ENCODE results near the gene LIG1. TPM values are rescaled to one million over a fixed set of nuclear protein-coding genes. Genes with fewer than 3 reads are reported as not detected.

The LIG1 gene
- total and polyA plus RNA-seq, 2 of the 13 experiments (the other 11 are each of a cell fraction or from before 2014, with no cell fraction given): 20.1 to 64.4 TPM

DNA sequence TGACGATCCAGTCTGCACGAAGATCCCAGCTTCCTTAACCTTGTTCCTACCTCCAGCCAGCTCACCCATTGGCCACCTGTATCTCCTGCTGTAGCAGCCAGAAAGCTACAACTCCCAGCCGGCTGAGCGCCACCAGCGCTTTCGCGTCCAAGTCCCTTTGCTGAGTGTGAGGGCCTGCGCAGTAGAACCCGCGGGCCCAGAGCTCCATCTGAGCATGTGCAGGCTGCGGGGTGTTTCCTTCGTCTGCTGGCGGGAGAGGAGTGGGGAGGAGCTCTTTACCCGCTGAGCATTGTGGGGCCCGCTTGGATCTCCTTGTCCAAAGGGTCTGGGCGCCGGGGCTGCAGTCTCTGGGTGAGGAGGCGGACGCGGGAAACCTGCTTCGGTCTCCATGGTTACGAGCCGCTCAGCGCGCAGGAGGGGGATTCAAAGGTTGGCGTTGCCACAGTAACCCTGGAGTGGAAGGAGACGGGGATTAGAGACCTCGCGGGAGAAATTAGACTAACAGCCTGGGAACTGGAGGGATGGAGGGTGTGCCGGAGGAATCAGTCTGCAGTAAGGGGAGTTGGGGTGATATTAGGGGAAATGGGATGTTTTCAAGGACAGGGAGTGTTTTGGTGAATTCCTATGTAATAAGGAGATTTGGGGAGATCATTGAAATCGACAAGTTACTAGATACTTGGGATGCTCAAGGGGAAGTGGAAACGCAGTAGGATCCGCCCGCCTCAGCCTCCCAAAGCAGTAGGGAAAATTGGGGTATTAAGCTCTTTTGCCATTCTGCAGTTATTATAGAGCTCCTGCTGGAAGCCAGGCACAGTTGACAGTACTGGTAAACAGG lies 33.9 kb upstream of the LIG1 start (continued):
- TF ChIP-seq, protein P1, sequence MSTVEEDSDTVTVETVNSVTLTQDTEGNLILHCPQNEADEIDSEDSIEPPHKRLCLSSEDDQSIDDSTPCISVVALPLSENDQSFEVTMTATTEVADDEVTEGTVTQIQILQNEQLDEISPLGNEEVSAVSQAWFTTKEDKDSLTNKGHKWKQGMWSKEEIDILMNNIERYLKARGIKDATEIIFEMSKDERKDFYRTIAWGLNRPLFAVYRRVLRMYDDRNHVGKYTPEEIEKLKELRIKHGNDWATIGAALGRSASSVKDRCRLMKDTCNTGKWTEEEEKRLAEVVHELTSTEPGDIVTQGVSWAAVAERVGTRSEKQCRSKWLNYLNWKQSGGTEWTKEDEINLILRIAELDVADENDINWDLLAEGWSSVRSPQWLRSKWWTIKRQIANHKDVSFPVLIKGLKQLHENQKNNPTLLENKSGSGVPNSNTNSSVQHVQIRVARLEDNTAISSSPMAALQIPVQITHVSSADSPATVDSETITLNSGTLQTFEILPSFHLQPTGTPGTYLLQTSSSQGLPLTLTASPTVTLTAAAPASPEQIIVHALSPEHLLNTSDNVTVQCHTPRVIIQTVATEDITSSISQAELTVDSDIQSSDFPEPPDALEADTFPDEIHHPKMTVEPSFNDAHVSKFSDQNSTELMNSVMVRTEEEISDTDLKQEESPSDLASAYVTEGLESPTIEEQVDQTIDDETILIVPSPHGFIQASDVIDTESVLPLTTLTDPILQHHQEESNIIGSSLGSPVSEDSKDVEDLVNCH (CRISPR knock-in tag; IDR thresholded peaks at IDR 0.05): no peak
- TF ChIP-seq, protein P2, sequence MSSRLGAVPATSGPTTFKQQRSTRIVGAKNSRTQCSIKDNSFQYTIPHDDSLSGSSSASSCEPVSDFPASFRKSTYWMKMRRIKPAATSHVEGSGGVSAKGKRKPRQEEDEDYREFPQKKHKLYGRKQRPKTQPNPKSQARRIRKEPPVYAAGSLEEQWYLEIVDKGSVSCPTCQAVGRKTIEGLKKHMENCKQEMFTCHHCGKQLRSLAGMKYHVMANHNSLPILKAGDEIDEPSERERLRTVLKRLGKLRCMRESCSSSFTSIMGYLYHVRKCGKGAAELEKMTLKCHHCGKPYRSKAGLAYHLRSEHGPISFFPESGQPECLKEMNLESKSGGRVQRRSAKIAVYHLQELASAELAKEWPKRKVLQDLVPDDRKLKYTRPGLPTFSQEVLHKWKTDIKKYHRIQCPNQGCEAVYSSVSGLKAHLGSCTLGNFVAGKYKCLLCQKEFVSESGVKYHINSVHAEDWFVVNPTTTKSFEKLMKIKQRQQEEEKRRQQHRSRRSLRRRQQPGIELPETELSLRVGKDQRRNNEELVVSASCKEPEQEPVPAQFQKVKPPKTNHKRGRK (CRISPR knock-in tag; IDR thresholded peaks at IDR 0.05): no peak
- TF ChIP-seq GPN1 (CRISPR knock-in tag; IDR thresholded peaks at IDR 0.05; ENCODE audit: borderline replicate concordance) (no peak), ZBTB21 (CRISPR knock-in tag; IDR thresholded peaks at IDR 0.05) (no peak), GTF3A (CRISPR knock-in tag; conservative IDR thresholded peaks at IDR 0.05) (no peak), ZBTB8A (CRISPR knock-in tag; IDR thresholded peaks at IDR 0.05; ENCODE audit: borderline replicate concordance, low read depth) (no peak), ERF (CRISPR knock-in tag; IDR thresholded peaks at IDR 0.05) (peak; percentile 62), NR2F6 (IDR thresholded peaks at IDR 0.05) (no peak), NR2F6 (CRISPR knock-in tag; IDR thresholded peaks at IDR 0.05) (no peak), ZNF431 (CRISPR knock-in tag; IDR thresholded peaks at IDR 0.05; ENCODE audit: borderline replicate concordance, low read depth) (no peak), ZNF563 (CRISPR knock-in tag; IDR thresholded peaks at IDR 0.05) (no peak), ZNF703 (CRISPR knock-in tag; IDR thresholded peaks at IDR 0.05; ENCODE audit: borderline replicate concordance) (no peak), ZNF746 (CRISPR knock-in tag; IDR thresholded peaks at IDR 0.05) (no peak), MBD4 (IDR thresholded peaks at IDR 0.05; ENCODE audit: borderline replicate concordance, low read length) (no peak)
- TF ChIP-seq, protein P3, sequence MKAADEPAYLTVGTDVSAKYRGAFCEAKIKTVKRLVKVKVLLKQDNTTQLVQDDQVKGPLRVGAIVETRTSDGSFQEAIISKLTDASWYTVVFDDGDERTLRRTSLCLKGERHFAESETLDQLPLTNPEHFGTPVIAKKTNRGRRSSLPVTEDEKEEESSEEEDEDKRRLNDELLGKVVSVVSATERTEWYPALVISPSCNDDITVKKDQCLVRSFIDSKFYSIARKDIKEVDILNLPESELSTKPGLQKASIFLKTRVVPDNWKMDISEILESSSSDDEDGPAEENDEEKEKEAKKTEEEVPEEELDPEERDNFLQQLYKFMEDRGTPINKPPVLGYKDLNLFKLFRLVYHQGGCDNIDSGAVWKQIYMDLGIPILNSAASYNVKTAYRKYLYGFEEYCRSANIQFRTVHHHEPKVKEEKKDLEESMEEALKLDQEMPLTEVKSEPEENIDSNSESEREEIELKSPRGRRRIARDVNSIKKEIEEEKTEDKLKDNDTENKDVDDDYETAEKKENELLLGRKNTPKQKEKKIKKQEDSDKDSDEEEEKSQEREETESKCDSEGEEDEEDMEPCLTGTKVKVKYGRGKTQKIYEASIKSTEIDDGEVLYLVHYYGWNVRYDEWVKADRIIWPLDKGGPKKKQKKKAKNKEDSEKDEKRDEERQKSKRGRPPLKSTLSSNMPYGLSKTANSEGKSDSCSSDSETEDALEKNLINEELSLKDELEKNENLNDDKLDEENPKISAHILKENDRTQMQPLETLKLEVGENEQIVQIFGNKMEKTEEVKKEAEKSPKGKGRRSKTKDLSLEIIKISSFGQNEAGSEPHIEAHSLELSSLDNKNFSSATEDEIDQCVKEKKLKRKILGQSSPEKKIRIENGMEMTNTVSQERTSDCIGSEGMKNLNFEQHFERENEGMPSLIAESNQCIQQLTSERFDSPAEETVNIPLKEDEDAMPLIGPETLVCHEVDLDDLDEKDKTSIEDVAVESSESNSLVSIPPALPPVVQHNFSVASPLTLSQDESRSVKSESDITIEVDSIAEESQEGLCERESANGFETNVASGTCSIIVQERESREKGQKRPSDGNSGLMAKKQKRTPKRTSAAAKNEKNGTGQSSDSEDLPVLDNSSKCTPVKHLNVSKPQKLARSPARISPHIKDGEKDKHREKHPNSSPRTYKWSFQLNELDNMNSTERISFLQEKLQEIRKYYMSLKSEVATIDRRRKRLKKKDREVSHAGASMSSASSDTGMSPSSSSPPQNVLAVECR (CRISPR knock-in tag; IDR thresholded peaks at IDR 0.05; ENCODE audit: borderline replicate concordance): peak; percentile 82; the same call in 1 of the 2 replicates
